Measurements from ENCODE around the gene CYP2C18.

- TF ChIP-seq CTCF (IDR thresholded peaks at IDR 0.05) = no peak
- no peak for TF ChIP-seq POLR2A (IDR thresholded peaks at IDR 0.05)
These were observed 17.0 kb upstream of the CYP2C18 start for GRCh38 chr10:94666391-94667102.
